HEK293 (cell line): Measurements from ENCODE around the gene MYH6.

Experiments
- ZBTB21 ChIP-seq: fragments of 450-650 bp; formaldehyde crosslinking; IDR thresholded peaks from 2 replicates; pipeline ENCODE4 v1.5.1; 2017; ENCODE audit warnings: missing biosample characterization, missing genetic modification characterization
- ZNF274 ChIP-seq, 2 experiments: fragments of 200-500 bp in 1 of 2; fragments of 450-650 bp in 1 of 2; sonication (Bioruptor generic) in 1 of 2; formaldehyde crosslinking in 1 of 2; IDR thresholded peaks; 2 replicates each; pipeline versions ENCODE4 v1.5.1 to v1.6.1; 2014 to 2016; ENCODE audit warnings: borderline replicate concordance in 1 of 2, inconsistent platforms in 1 of 2, low read length in 1 of 2, missing biosample characterization in 1 of 2, missing genetic modification characterization in 1 of 2
- TF ChIP-seq, protein P1 (sequence below): fragments of 450-650 bp; formaldehyde crosslinking; IDR thresholded peaks from 2 replicates; pipeline ENCODE4 v1.5.1; 2016; ENCODE audit warnings: missing biosample characterization, missing genetic modification characterization

DNA sequence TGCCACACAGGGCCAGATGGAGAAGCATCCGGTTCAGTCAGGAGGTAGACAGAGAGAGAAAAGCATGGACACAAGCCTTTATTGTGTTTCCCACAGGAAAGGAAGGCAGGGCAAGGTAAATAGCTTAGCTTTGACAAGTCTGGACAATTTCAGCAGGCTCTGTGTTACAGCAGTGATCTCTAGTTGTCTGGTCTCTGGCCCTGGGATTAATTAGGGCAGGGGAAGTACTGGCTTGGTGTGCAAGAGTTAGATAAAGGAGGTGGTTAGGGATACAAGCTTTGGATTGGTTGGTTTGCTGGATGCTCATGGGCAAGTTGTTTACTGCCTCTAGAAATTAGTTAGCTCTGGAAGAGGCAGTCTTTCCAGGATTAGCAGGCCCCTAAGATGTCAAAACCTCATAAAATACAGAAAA, 46.4 kb upstream of the MYH6 start:
- TF ChIP-seq ZBTB21 (tag by site-specific recombination) (no peak), ZNF274 (IDR thresholded peaks at IDR 0.05; ENCODE audit: low read length) (no peak), ZNF274 (tag by site-specific recombination; IDR thresholded peaks at IDR 0.05; ENCODE audit: borderline replicate concordance) (no peak)
- TF ChIP-seq, protein P1, sequence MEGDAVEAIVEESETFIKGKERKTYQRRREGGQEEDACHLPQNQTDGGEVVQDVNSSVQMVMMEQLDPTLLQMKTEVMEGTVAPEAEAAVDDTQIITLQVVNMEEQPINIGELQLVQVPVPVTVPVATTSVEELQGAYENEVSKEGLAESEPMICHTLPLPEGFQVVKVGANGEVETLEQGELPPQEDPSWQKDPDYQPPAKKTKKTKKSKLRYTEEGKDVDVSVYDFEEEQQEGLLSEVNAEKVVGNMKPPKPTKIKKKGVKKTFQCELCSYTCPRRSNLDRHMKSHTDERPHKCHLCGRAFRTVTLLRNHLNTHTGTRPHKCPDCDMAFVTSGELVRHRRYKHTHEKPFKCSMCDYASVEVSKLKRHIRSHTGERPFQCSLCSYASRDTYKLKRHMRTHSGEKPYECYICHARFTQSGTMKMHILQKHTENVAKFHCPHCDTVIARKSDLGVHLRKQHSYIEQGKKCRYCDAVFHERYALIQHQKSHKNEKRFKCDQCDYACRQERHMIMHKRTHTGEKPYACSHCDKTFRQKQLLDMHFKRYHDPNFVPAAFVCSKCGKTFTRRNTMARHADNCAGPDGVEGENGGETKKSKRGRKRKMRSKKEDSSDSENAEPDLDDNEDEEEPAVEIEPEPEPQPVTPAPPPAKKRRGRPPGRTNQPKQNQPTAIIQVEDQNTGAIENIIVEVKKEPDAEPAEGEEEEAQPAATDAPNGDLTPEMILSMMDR (tag by site-specific recombination), result no peak
